Left hindlimb (tissue), 1 donor: Measurements from ENCODE around the gene ADGRG1.
A peak's percentile ranks its signal among the peaks of the same experiment; 100 is the strongest.

Source experiments
- DNase-seq: peaks from one replicate; pipeline ENCODE4 v3.0.0-alpha.2; 2018

Gene ADGRG1

DNA sequence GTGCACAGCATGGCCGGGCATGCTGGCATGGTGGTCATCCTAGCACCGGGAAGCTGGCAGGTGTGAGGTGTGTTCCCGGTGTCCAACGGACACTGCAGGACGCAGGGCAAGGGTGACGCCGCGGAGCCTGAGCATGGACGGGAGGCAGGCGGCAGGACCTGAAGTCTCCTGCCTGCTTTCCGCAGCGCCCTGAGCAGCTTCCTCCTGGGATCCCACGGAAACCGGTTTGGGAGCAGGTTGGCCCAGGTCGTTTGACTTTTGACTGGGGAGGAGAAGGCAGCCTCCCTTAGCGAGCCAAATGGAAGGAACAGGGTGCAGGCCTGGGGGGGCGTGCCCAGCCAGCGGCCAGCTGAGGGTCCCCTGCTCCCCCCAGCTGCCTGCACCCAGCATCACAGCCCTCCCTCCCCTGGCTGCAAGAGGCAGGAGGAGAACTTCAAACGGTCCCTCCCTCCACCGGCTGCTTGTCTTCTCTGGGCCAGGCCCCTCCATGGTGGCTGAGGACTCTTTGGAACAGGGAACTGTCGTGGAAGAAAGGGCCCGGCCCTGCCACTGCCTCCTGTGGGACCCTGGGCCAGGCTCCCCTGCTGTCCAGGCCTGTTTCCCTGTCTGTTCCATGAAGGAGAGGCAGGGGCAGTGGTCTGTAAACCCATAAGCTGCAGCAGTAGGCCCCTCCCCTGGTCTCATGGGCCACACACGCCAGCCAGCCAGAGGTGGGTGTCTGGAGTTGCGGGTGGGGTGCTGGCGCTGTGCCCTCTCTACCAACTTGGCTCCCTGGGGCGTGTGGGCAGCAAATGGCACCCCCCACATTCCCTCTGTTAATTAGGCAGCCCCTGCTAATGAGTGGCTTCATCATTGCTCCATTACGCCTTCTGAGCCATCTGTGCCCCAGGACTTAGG is 7.8 kb upstream of the ADGRG1 start:
- DNase-seq: peak; percentile 21

DNA sequence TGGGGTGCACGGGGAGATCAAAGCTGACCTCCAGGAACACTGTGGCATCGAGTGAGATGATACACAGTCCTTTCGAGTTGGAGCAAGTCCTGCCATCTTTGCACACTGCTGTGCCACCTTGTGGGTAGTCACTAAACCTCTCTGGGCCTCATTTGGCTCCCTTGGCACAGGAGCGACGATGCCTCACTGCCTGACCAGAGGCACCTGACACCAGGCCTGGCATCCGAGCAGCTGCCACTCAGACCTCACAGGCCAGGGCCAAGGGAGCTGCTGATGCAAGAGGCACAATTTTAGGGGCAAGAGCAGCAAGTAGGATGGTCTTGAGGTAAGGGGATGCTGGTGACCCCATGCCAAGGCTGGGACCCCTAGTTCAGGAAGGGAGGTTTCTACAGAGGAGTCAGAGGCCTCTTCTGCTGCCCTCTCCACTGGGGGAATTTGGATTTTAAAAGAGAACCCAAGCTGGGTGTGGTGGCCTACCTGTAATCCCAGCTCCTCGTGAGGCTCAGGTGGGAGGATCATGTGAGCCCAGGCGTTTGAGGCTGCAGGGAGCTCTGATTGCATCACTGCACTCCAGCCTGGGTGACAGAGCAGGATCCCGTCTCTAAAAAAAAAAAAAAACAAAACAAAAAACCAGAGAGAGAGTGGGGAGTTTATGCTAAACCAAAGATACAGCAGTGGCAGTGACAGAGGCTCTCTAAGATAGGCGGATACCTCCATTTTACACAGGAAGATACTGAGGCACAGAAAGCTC is 6.7 kb upstream of the ADGRG1 start:
- peak; percentile 23 for DNase-seq

GRCh38 chr16:57622361-57623250 is 5.8 kb upstream of the ADGRG1 start:
- DNase-seq: peak; percentile 20

- no peak for DNase-seq
Observed at GRCh38 chr16:57623251-57624043, 5.0 kb upstream of the ADGRG1 start.

GRCh38 chr16:57624044-57624688 is 4.3 kb upstream of the ADGRG1 start:
- DNase-seq: no peak

- DNase-seq: no peak
Observed at GRCh38 chr16:57624806-57625500, 3.5 kb upstream of the ADGRG1 start.

- DNase-seq: no peak
Observed at GRCh38 chr16:57626420-57627170, 1.8 kb upstream of the ADGRG1 start.

GRCh38 chr16:57627184-57627871 is 1.1 kb upstream of the ADGRG1 start:
- DNase-seq: no peak

GRCh38 chr16:57628783-57629293 is 408 bp downstream of the ADGRG1 start:
- no peak for DNase-seq

- peak; percentile 27 for DNase-seq
Observed at GRCh38 chr16:57629516-57630406, 1.3 kb downstream of the ADGRG1 start.

GRCh38 chr16:57630407-57630797 is 2.0 kb downstream of the ADGRG1 start:
- peak; percentile 27 for DNase-seq

DNA sequence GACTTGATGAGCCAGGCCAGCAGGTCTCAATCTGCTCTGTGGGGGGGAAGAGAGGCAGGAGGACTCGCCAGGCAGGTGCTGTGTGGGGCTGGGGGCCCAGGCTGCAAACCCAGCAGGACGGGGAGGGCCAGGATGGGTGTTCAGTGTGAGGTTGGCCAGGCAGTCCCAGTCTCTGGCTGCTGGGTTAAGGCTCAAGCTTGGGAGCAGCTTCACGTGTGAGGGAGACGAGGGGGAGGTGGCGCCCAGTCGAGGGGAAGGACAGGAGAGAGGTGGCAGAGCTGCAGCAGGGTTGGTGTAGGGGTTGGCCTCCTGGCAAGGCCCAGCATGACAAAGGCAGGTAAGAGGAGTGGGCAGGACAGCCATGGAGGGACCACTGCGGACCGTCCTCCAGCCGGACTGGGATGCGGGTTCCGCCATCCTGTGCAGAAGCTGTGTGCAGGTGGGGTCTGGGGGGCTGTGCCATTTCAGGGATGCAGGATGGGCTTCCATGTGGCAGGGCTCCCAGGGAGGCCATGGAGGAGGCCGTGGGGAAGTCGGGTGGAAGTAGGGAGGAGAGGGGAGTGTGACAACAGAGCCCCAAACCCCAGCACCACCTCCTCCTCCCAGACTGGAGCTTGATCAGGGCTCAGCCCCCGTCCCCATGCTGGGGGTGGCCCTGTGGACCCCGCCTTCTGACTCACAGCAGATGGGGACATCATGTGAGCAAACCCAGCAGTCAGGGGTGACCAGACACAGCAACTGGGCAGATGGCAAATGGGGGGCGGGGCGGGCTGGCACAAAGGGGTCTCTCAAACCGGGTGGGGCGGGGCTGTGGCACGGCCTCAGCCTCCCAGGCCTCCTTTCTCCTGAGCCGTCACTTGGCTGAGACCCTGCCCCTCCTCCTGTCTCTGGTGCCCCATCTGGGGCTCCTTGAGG is 2.8 kb downstream of the ADGRG1 start:
- peak; percentile 22 for DNase-seq

- DNase-seq: peak; percentile 24
Observed at GRCh38 chr16:57632568-57632967, 4.1 kb downstream of the ADGRG1 start.

DNA sequence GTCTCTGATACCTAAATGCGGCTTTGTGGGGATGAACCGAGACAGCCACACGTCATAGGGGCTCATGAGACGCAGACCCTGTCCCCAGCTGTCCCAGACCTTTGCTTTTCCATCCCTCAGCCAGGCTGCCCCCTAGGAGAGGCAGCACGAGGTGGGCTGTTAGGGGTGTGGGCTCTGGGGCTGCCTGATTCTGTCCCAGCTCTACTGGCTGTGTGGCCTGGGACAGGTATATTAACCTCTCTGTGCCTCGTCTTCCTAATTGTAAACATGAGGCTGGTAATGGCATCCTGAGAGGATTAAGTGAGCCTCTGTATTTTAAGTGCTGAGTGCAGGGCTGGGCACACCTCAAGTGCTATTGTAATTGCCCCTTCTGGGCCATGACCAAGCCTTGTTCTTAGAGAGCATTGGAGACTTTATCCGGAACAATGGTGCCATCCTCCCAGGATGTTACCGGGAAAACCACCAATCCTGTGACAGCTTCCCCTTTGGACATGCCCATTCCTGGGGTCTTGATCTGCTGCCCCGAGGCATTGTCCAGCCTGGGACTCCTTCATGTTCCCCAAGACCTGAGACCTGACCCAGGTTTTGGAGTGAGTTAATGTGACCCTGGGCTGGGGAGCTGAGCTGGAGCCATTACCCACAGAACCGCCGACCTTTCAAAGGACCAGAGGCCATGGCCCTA is 5.1 kb downstream of the ADGRG1 start:
- DNase-seq: no peak

DNA sequence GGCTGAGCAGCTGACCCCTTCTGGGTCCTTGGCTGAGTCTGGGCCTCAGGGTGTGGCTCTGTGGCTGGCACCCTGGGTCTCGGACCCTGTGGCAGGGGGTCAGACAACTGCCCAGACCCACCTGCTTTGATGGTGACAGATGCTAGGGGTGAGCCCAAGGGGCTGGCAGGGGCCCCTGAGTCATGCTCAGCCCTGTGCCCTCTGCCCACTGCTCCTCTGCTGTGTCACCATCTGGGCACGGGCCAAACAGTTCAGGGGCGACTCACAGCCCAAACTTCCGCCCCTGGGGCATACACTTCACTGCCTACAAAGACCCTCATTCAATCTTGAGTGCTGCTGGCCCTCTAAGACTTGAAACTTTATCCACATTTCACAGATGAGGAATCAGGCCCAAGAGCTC is 5.7 kb downstream of the ADGRG1 start:
- no peak for DNase-seq
